Body of pancreas (tissue), 4 donors: ENCODE results near the gene FAM120B.

Source experiments
- POLR2A ChIP-seq, 3 donors: fragments of 450-650 bp; IDR thresholded peaks; one replicate each; pipeline ENCODE4 v1.6.1; 2016; ENCODE audit warnings: antibody characterized with exemption in 3 of 3, mild to moderate bottlenecking in 2 of 3
- TF ChIP-seq, protein P1 (sequence below), 7 experiments: fragments of 450-650 bp in 4 of 7; fragments of 200-600 bp in 3 of 7; sonication (generic) in 3 of 7; IDR thresholded peaks; one replicate each; pipeline ENCODE4 v1.5.1; 2016 to 2019; ENCODE audit warnings: antibody characterized with exemption in 7 of 7

DNA sequence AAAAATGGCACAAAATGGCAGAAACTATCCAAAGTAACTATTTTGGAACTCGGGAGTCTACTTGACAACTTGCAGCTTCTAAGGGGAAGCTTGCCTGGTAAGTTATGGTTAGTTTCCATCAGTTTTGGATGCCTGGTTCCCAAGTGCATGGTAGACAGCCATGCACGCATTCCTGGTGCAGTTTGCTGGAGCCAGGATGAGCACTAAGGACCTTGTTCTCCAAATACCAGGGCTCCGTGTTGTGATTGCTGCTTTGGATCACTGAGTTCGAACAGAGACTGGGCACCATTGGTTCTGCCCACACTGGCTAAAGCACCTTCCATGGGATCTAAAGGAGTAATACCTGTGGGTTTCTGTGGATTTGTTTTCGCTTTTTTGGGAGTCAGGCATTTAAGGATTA, 103.7 kb downstream of the FAM120B start:
- TF ChIP-seq, protein P1, sequence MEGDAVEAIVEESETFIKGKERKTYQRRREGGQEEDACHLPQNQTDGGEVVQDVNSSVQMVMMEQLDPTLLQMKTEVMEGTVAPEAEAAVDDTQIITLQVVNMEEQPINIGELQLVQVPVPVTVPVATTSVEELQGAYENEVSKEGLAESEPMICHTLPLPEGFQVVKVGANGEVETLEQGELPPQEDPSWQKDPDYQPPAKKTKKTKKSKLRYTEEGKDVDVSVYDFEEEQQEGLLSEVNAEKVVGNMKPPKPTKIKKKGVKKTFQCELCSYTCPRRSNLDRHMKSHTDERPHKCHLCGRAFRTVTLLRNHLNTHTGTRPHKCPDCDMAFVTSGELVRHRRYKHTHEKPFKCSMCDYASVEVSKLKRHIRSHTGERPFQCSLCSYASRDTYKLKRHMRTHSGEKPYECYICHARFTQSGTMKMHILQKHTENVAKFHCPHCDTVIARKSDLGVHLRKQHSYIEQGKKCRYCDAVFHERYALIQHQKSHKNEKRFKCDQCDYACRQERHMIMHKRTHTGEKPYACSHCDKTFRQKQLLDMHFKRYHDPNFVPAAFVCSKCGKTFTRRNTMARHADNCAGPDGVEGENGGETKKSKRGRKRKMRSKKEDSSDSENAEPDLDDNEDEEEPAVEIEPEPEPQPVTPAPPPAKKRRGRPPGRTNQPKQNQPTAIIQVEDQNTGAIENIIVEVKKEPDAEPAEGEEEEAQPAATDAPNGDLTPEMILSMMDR (IDR thresholded peaks at IDR 0.05): no peak
- no peak for TF ChIP-seq POLR2A (IDR thresholded peaks at IDR 0.05)
